Heart left ventricle (tissue), 16 donors: Measurements from ENCODE around the gene THBS1. TPM values are rescaled to one million over a fixed set of nuclear protein-coding genes. Genes with fewer than 3 reads are reported as not detected.
A peak's percentile ranks its signal among the peaks of the same experiment; 100 is the strongest.

Source experiments
- ATAC-seq, 4 donors: fragments of 200-7000 bp; cut with Tn5 transposase; one replicate each; pipeline ENCODE4 v1.9.1; 2020 to 2022; ENCODE audit warnings: moderate library complexity in 4 of 4, mild to moderate bottlenecking in 3 of 4, moderate number of reproducible peaks in 1 of 4
- DNase-seq, 5 donors: peaks; one replicate each; pipeline ENCODE4 v3.0.0-alpha.2; 2020
- H3K27ac ChIP-seq, 12 donors: fragments of 200-600 bp; sonication (generic) in 4 of 12; one replicate each; pipeline versions ENCODE4 v1.5.0 to v1.8.0; 2016 to 2022; ENCODE audit warnings: mild to moderate bottlenecking in 2 of 12
- H3K27me3 ChIP-seq, 9 donors: fragments of 200-600 bp; sonication (generic) in 2 of 9; one replicate each; pipeline versions ENCODE4 v1.5.1 to v1.8.0; 2016 to 2022; ENCODE audit warnings: mild to moderate bottlenecking in 3 of 9
- H3K36me3 ChIP-seq, 9 donors: fragments of 200-600 bp; sonication (generic) in 2 of 9; one replicate each; pipeline versions ENCODE4 v1.5.0 to v1.8.0; 2018 to 2022; ENCODE audit warnings: mild to moderate bottlenecking in 2 of 9
- H3K4me1 ChIP-seq, 12 donors: fragments of 200-600 bp; sonication (generic) in 4 of 12; one replicate each; pipeline versions ENCODE4 v1.5.0 to v1.8.0; 2016 to 2022; ENCODE audit warnings: mild to moderate bottlenecking in 3 of 12
- H3K4me3 ChIP-seq, 12 donors: fragments of 200-600 bp; sonication (generic) in 4 of 12; one replicate each; pipeline versions ENCODE4 v1.5.0 to v1.8.0; 2017 to 2022; ENCODE audit warnings: mild to moderate bottlenecking in 9 of 12, moderate library complexity in 4 of 12
- H3K9me3 ChIP-seq, 12 donors: fragments of 200-600 bp; sonication (generic) in 4 of 12; one replicate each; pipeline versions ENCODE4 v1.5.0 to v1.8.0; 2016 to 2022; ENCODE audit warnings: mild to moderate bottlenecking in 1 of 12
- POLR2A ChIP-seq, 2 donors: fragments of 450-650 bp; IDR thresholded peaks; one replicate each; pipeline ENCODE4 v1.6.1; 2017; ENCODE audit warnings: antibody characterized with exemption in 2 of 2, mild to moderate bottlenecking in 2 of 2, moderate library complexity in 2 of 2
- WGBS, 4 donors: extraction: QIAGEN DNeasy Blood & Tissue Kit in 2 of 4; methylation state at CpG; one replicate each; pipeline versions ENCODE4 v1.1.5 to v1.1.7; 2013 to 2018; 5-methylcytosine and 5-hydroxymethylcytosine counted together
- intact Hi-C, 10 donors: fragments of 100-400 bp; cut with DNase I; formaldehyde crosslinking; loops; one replicate each; pipeline versions ENCODE4 v1.11.1 to v1.14.2; 2022
- polyA plus RNA-seq, 2 donors: library from polyadenylated mRNA; stranded (reverse); fragments of 200-250 nt; gene quantifications; one replicate each; pipeline ENCODE4 v1.2.3, GENCODE V29; 2013
- total RNA-seq, 9 donors: library from RNA; depleted of rRNA in 2 of 9; stranded (reverse); fragments of >200 nt in 2 of 9; fragmentation: NEBNext Ultra II Directional in 3 of 9; extraction: Animal tissue kit (Norgen Biotek cat#: 25700) in 3 of 9; gene quantifications; one replicate each; pipeline versions ENCODE4 v1.1.0 to v1.2.4, GENCODE V29; 2016 to 2023
- TF ChIP-seq, protein P1 (sequence below), 12 donors: fragments of 200-600 bp; sonication (generic) in 4 of 12; IDR thresholded peaks; one replicate each; pipeline versions ENCODE4 v1.5.0 to v1.8.0; 2018 to 2022; ENCODE audit warnings: antibody characterized with exemption in 12 of 12, mild to moderate bottlenecking in 5 of 12
- donor health status: ischemic (EF 13 %, LVEDD 7.1; RV severe dilation, severe dysfunction).
- donor health status: healthy with polysubstance abuse.
- donor health status: DM: no; HTN: yes; CAD: no.
- donor health status: DM: no; HTN: no; CAD: no.
- donor health status: ischemic (EF 25% LVEDD 6.9; RV normal size, moderate dysfunction).
- donor health status: ischemic (EF 25% LVEDD 5.7; RV mildly dilated, moderate dysfunction).
- donor health status: healthy.
- donor health status: DM: yes; HTN: yes; CAD: no.
- donor health status: ischemic (EF 35%, LVEDD 5.7; RV mildly dilated, moderate dysfunction).
- donor health status: nonischemic (EF 11% LVEDD 7.7; RV severe dilation, severe dysfunction).
- donor health status: DM: yes; HTN: yes; CAD: no.
- donor health status: PGD.
- donor health status: ischemic (EF 29% LVEDD 5.4; RV normal size, mild dysfunction).
- donor health status: nonischemic (EF 23%, LVEDD 6.1; RV moderate dilation, normal function).

Gene THBS1
- total and polyA plus RNA-seq, 11 donors = 8.5 to 573 (median 160) TPM

DNA sequence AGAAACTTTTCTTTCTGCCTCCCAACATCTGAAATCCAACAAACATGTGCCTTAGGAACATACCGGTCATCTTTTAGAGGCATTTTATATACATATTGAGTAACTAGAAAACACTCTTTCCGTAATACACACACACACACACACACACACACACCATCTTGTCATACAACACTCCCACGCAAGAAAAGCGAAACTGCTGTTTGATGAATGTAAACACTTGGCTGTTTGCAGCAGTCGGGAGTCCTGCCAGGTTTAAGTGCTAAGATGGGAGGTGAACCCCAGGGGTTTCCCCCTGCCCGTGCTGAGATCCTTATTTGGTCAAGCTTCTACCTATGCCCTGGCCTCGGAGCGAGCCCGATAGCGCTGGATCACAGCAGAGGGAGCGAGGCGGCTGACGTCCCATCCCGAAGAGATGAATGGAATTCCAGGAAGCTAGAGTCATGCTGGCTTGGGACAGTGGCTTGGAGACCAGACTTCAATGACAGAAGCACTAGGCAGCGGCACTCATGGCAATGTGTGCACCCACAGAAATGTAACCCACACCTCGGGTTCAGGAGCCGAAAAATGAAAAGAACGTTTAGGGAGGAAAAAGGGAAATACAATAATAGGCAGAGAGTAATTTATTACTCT is 1.3 kb upstream of the THBS1 start:
- H3K36me3 ChIP-seq = peaks cover 0 to 26% (median 13%) of the 10 kb centered on the region in 9 donors
- ATAC-seq = peak; percentile 54 to 86 (median 66)
- TF ChIP-seq POLR2A (IDR thresholded peaks at IDR 0.05) = no peak
- TF ChIP-seq, protein P1, sequence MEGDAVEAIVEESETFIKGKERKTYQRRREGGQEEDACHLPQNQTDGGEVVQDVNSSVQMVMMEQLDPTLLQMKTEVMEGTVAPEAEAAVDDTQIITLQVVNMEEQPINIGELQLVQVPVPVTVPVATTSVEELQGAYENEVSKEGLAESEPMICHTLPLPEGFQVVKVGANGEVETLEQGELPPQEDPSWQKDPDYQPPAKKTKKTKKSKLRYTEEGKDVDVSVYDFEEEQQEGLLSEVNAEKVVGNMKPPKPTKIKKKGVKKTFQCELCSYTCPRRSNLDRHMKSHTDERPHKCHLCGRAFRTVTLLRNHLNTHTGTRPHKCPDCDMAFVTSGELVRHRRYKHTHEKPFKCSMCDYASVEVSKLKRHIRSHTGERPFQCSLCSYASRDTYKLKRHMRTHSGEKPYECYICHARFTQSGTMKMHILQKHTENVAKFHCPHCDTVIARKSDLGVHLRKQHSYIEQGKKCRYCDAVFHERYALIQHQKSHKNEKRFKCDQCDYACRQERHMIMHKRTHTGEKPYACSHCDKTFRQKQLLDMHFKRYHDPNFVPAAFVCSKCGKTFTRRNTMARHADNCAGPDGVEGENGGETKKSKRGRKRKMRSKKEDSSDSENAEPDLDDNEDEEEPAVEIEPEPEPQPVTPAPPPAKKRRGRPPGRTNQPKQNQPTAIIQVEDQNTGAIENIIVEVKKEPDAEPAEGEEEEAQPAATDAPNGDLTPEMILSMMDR (IDR thresholded peaks at IDR 0.05) = no peak
- H3K27ac ChIP-seq = peak overlapping the region; percentile 61 to 97 (median 88)
- peaks cover 0 to 52% (median 21%) of the 10 kb centered on the region in 12 donors for H3K4me1 ChIP-seq
- whole genome bisulfite sequencing, 4 donors = 5 to 11% (median 6%) methylated on average over 16 to 18 of the region's 18 CpGs
- peak overlapping the region in 11 of 12 donors; percentile 47 to 78 (median 65) for H3K4me3 ChIP-seq
- H3K27me3 ChIP-seq = peaks cover 0 to 4% (median 0%) of the 10 kb centered on the region in 9 donors
- DNase-seq = peak; percentile 73 to 88 (median 81)
- no peaks in the 10 kb centered on the region for H3K9me3 ChIP-seq
- intact Hi-C loops = loop anchor here (1.0 to 10.0 kb wide), 26 partner anchors 82 to 875 kb away; no protein-coding TSS in a partner anchor

DNA sequence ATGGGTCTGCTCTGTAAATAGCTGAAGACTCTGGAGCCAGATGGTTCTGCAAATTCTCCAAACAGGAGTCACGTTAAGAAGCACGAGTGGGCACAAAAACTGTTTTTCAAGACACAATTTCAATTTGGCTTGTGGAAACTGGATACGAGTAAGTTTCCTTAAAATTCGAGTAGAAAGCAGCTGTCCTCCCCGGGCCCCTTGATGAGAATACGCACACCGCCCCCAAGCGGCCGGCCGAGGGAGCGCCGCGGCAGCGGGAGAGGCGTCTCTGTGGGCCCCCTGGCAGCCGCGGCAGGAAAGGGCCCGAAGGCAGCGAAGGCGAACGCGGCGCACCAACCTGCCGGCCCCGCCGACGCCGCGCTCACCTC is 778 bp upstream of the THBS1 start:
- DNase-seq (peak; percentile 91 to 96 (median 92)), ATAC-seq (peak; percentile 66 to 83 (median 83))
- peak overlapping the region; percentile 61 to 97 (median 88) for H3K27ac ChIP-seq
- TF ChIP-seq, protein P1 (IDR thresholded peaks at IDR 0.05) = peak; percentile 95 to 99 (median 97)
- no peak for TF ChIP-seq POLR2A (IDR thresholded peaks at IDR 0.05)
- H3K9me3 ChIP-seq = no peaks in the 10 kb centered on the region
- peaks cover 0 to 52% (median 25%) of the 10 kb centered on the region in 12 donors for H3K4me1 ChIP-seq
- intact Hi-C loops = loop anchor here (1.0 to 10.0 kb wide), 22 partner anchors 88 to 875 kb away; no protein-coding TSS in a partner anchor
- H3K4me3 ChIP-seq = peak overlapping the region; percentile 35 to 78 (median 64)
- H3K27me3 ChIP-seq = peaks cover 0 to 4% (median 0%) of the 10 kb centered on the region in 9 donors
- H3K36me3 ChIP-seq = peaks cover 0 to 31% (median 18%) of the 10 kb centered on the region in 9 donors
- whole genome bisulfite sequencing, 4 donors = 0% methylated on average over 5 to 29 of the region's 29 CpGs

DNA sequence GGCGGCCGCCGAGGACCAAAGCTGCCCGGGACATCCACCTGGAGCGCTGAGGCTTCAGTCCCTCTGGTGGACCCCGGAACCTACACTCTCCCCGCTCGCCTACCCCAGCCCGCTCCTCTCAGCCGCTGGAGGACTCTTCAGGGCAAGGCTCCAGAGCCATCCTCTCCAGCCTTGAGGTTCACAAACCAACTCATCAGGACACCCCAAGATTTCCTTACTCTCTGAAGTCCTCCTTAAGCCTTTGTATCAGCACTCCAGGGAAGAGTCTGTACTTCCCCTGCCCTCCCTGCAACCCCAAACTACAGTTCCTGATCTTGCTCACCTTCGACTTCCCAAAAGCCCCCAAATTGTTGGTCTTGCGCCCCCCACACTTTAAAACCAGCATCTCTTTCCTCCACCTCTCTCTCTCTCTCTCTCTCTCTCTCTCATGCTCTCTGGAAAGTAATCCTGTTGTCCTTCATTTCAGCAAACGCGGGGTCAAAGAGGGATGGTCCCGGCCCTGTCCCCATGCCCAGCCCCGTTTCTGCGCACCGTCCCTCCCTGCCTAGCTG is 438 bp downstream of the THBS1 start:
- ATAC-seq (no peak), DNase-seq (no peak)
- intact Hi-C loops = loop anchor here (1.0 to 10.0 kb wide), 21 partner anchors 89 to 877 kb away; no protein-coding TSS in a partner anchor
- TF ChIP-seq POLR2A (IDR thresholded peaks at IDR 0.05) = peak in 1 of 2 donors; percentile 26
- TF ChIP-seq, protein P1 (IDR thresholded peaks at IDR 0.05) = no peak
- H3K36me3 ChIP-seq = peaks cover 0 to 43% (median 30%) of the 10 kb centered on the region in 9 donors
- H3K27me3 ChIP-seq = peaks cover 0 to 4% (median 0%) of the 10 kb centered on the region in 9 donors
- H3K27ac ChIP-seq = peak overlapping the region; percentile 11 to 97 (median 88)
- H3K4me3 ChIP-seq = peak overlapping the region; percentile 35 to 78 (median 64)
- H3K4me1 ChIP-seq = peaks cover 4 to 57% (median 35%) of the 10 kb centered on the region in 12 donors
- WGBS, 4 donors = 19 to 22% (median 21%) methylated on average over 15 to 18 of the region's 18 CpGs
- no peaks in the 10 kb centered on the region for H3K9me3 ChIP-seq

DNA sequence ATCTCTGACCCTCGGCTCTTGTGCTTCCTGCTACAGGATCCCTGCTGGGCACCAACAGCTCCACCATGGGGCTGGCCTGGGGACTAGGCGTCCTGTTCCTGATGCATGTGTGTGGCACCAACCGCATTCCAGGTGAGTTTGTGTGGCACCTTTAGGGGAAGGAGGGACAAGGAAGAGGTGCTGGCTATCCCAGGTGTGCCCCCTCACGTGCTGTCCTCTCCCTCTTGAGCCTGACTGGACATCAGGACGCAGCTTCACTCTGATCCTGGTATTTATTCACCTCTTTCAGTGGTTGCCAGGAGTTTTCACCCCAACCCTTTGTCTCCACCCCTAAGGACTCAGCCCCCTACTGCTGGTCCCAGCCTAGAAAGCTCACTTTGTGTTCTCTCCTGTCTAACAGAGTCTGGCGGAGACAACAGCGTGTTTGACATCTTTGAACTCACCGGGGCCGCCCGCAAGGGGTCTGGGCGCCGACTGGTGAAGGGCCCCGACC is 960 bp downstream of the THBS1 start:
- Histone ChIP-seq H3K4me1 (peaks cover 4 to 61% (median 38%) of the 10 kb centered on the region in 12 donors), H3K4me3 (peak overlapping the region; percentile 16 to 78 (median 64)), H3K27ac (peak overlapping the region in 11 of 12 donors; percentile 11 to 97 (median 89)), H3K9me3 (no peaks in the 10 kb centered on the region), H3K36me3 (peaks cover 0 to 49% (median 36%) of the 10 kb centered on the region in 9 donors), H3K27me3 (peaks cover 0 to 4% (median 0%) of the 10 kb centered on the region in 9 donors)
- ATAC-seq = peak; percentile 30 to 51 (median 40)
- WGBS, 4 donors = 63 to 68% (median 65%) methylated on average over 8 to 13 of the region's 13 CpGs
- TF ChIP-seq, protein P1 (IDR thresholded peaks at IDR 0.05) = peak in 9 of 12 donors; percentile 16 to 54 (median 34)
- no peak for TF ChIP-seq POLR2A (IDR thresholded peaks at IDR 0.05)
- intact Hi-C loops = loop anchor here (1.0 to 10.0 kb wide), 21 partner anchors 90 to 877 kb away; no protein-coding TSS in a partner anchor
- DNase-seq = peak; percentile 53 to 79 (median 61)
